Measurements from ENCODE around the gene HOXB1.
"Not testable (repeated sequence)": the region's sequence is repeated elsewhere in the genome, so short reads cannot be mapped to it uniquely, and the experiment has no call there.

Gene HOXB1

DNA sequence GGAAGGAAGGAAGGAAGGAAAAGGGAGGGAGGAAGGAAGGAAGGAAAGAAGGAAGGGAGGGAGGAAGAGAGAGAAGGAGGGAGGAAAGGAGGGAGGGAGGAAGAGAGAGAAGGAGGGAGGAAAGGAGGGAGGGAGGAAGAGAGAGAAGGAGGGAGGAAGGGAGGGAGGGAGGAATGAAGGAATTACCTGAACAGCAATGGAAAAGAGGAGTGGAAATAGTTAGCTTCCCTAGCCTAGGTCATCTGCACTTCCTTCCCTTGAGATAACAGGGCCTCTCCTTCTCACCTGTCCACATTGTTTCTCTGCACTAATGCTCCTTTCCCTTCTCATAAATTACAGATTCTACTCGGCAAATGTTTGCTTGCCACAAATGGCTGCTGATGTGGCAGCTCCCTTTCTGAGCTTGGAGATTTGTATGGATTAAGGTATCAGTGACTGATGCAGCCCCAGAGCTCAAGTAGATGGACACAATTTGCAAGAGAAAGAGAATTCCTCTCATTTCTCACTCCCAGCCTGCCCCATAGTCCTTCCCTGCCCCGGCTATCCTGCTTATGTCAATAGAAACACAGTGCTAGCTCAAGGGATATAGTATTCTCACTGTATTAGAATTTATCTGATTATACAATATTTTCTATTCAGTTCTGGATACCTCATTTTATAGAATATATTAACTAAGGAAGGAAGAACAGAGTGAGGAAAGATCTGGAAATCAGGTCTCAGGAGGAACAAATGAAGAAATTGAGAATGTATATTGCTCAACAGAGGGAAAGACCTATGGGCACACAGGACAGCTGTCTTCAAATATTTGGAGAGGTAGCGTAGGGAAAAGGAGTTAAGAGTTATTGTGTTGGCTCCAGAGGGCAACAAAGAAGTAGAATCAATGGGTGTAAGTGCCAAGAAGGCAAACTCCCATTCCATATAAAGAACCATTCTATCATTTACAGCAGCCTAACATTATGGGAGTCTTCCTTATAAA is 14.6 kb downstream of the HOXB1 start:
- no peak for DNase-seq

- no peak for DNase-seq
These were observed 16.3 kb downstream of the HOXB1 start for GRCh38 chr17:48514477-48514876.

GRCh38 chr17:48513666-48514455 is 16.9 kb downstream of the HOXB1 start:
- no peak for DNase-seq

DNA sequence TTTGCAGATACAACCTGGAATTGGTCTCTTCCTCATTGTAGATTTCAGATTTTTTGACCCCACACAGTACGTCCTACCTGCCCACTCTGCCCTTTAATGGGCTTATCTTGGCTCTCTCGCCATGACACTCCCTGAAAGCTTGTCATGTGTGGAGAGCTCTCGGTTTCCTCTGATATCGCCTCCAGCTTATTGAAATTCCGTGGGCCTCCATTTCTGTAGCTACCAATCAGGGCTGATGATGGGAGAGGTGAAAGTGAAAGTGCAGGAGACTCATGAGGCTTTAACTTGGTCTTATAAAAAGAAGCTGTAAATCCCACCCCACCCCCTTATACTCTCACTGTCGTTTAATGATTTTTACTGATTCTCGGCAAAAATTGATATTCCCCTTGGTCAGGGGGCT is 17.7 kb downstream of the HOXB1 start:
- peak; percentile 6 to 57 for DNase-seq

- peak in 1 of 2 donors; percentile 63 for DNase-seq
These were observed 19.8 kb downstream of the HOXB1 start for GRCh38 chr17:48510761-48511604.

- no peak for DNase-seq
These were observed 20.4 kb downstream of the HOXB1 start for GRCh38 chr17:48510381-48510760.

GRCh38 chr17:48509708-48510107 is 21.1 kb downstream of the HOXB1 start:
- DNase-seq = not testable (repeated sequence)

GRCh38 chr17:48506246-48506645 is 24.6 kb downstream of the HOXB1 start:
- DNase-seq = no peak

GRCh38 chr17:48505788-48506187 is 25.0 kb downstream of the HOXB1 start:
- peak; percentile 46 to 68 for DNase-seq

GRCh38 chr17:48504953-48505352 is 25.9 kb downstream of the HOXB1 start:
- DNase-seq = no peak

DNA sequence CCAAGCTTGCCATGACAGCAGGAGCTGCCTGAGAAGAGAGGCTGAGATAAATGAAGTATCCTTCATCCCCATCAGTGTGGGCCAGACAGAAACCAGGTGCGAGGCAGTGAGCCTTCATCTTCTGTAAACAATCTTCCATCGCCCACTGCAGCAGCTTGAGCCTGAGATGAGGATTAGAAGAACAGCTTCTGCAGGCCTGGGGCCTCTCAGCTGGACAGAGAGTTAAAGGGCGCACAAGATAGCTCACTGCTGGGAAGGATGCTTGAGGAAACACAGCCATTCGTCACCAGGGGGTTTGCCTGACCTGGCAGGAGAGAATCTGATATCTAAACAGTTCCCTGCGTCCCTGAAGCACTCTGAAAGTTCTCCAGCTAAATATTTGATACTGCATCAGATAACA is 27.1 kb downstream of the HOXB1 start:
- DNase-seq = no peak

DNA sequence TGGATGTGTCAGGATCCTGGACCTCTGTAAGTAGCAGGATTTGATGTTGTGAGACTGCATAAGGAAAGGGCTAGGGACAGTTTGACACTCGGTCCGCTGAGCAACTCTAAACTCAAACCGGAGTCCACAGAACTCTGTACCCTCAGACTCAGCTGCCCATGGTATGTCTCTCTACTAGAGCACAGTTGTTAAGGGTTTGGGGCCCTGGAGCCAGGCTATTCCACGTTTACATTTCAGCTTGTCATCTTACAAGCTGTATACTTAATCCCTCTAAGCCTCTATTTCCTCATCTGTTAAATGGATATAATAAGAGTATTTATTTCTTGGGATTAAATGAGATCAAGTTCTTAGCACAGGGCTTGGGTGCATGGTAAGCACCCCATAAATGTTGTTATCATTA is 27.9 kb downstream of the HOXB1 start:
- no peak for DNase-seq

DNA sequence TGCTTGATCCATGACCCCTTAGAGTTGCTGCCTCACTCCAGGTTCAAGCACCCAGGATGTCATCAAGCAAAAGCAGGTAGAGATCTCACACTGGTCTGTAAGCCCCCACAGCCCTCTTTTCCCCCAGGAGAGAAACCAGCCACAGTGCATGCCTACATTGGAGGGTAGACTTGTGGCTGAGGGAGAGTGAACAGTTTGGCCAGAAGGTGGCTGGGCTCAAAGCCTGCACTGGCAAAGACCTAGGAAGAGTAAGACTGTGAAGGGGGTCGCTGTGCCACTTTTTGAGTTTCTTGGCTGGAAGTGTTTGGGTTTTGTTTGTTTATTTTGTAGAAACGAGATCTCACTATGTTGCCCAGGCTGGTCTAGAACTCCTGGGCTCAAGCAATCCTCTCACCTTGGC is 28.5 kb downstream of the HOXB1 start:
- no peak for DNase-seq

DNA sequence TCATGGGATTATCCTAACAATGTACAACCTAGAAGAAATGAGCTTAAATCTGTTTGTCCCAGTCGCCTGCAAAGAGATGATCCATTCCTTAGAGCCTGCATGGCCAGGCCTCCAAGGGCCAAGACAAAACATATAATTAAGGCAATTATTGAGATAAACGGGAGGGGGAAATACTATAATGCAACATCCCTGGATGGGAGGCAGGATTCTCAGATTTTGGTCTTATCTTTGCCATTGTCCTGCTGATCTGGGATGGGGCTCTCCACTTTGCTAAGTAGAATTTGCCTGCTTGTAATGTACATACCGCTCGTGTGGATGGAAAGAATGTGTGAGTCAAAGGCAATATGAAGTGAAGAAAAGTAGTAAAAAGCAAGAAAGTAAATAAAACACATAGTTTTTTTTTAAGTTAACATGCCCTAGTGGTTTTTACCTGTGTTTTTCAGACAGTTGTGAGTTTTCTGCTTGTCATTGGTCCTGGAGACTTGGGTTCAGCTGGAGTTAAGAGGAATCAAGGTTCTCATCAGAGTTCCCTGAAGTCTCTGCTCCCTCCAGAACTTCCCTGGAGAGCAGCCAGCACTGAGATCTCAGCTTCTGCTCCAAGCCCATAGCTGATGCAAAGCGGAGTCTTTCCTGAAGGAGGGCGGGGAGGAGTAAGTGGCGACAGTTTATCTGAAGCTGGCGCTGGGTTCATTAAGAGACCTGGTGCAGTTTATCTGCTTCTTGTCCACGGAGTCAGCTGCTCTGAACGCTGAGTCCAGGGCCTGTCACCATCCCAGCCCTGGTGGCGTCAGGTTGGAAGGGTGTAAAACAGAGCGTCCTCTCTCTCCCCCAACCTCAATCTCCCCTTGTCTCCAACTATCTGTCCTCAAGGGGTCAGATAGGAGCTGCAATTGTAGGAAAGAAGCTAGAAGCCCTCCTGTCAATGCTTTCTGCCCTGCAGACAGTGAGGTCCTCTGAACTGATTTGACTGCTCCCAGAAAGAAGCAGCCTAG is 30.1 kb downstream of the HOXB1 start:
- DNase-seq = no peak

DNA sequence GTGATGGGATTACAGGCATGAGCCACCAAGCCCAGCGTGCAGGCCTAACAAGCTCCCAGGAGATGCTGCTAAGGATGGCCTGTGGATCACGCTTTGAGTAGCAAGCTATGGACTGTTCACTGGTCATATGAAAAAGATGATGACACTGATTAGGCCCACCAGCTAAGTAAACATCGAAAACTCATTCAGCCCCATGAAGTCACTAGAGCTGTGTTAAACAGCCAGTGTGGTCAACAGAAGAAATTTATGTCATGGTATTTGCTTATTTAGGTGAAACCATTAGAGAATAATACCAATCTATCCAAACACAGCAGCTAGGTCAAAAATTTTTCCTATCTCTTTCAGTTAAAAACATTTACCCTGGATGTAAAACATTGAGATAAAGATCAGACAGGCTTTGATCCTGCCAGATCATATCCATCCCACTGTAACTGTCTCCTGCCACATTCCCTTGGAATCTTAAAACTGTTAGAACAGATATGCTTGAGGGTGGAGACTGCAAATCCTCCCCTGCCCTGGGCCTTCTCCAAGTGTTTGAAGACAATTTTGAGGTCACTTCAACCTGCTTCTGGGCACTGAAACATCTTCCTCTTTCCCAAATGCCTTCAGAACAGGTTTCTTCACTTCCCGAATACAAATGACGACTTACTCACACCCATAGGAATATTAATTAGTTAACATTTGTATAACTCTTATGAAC is 30.9 kb downstream of the HOXB1 start:
- DNase-seq = no peak

GRCh38 chr17:48499248-48499647 is 31.6 kb downstream of the HOXB1 start:
- DNase-seq = no peak

DNA sequence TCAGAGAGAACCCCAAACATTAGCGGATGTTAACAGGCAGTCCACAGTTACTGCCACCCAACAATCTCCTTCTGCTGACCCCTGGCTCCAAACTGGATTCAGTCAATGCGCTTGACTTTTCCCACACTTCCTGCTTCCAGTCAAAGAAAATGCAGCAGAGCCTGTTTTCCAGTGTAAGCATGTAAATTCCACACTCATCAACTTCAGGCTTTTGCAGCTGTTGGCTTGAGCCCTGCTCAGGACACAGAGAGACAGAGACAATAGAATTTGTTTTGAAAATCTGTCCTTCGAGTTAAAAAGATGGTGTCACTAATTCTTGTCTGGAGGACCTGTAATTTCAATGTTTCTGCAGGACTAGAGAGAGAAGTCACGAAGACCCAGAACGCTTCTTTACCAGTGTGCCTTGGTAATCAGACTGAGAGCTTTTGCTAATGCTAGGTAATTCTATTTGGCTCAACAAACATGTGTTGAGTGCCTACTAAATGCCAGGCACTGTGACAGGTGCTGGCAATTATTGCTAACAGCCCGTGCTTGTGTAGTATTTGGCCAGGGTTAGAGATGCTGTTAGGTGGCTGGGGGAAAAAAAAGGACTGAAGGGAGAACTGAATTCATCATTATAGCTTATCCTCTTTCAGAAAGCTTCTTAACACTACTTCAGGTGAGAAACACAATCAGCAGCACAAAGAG is 32.5 kb downstream of the HOXB1 start:
- DNase-seq = no peak

- DNase-seq = no peak
These were observed 33.7 kb downstream of the HOXB1 start for GRCh38 chr17:48497103-48497502.

DNA sequence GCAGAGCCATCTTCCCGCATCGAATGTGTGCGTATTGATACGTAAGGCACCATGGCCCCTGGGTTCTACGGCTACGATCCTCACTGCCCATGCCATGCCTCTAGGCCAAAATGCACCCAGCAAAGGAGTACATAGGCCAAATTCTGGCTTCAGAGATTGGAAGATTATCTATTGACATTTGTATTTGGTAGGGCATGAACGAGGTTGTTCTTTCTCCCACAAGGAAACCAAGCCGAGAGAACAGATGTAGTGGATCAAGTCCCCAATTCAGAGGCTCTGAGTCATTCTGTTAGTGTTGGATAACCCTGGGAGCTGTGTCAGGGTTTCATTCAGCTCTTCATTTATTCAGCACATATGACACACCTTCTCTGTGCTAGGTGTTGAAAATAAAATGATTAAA is 36.5 kb downstream of the HOXB1 start:
- no peak for DNase-seq
